OCI-LY7 (cell line): ENCODE data around the gene TTC28. TPM values are rescaled to one million over a fixed set of nuclear protein-coding genes. Genes with fewer than 3 reads are reported as not detected.

Source experiments
- BruUV-seq: library from RNA; stranded (reverse); fragments of 400-500 nt; replicated peaks from 2 replicates; lab custom pipeline; 2021; lab: Mats Ljungman, UMichigan
- CTCF ChIA-PET: fragments of 300-600 bp; sonication (Branson Sonifier 250); formaldehyde crosslinking; loops from one replicate; lab custom pipeline; 2022; ENCODE audit warnings: antibody characterized with exemption; ENCODE audit not compliant: unreplicated experiment; lab: Charles Lee
- POLR2A ChIA-PET: fragments of 300-600 bp; sonication (Branson Sonifier 250); formaldehyde crosslinking; loops from one replicate; lab custom pipeline; 2022; ENCODE audit warnings: antibody characterized with exemption; lab: Charles Lee
- DNase-seq: peaks from one replicate; pipeline ENCODE4 v3.0.0-alpha.2; 2015; ENCODE audit warnings: low spot score
- H2AFZ ChIP-seq: fragments of 200-600 bp; sonication (generic), shearing (Covaris generic); 2 replicates; pipeline ENCODE4 v1.6.1; 2014; ENCODE audit warnings: mild to moderate bottlenecking, antibody characterized with exemption, low read length, moderate library complexity
- H3K27ac ChIP-seq: fragments of 200-600 bp; sonication (generic); 2 replicates; pipeline ENCODE4 v1.5.1; 2014; ENCODE audit warnings: mixed run types, low read depth, mild to moderate bottlenecking, moderate library complexity, low read length, inconsistent platforms; ENCODE audit not compliant: poor library complexity, severe bottlenecking
- H3K36me3 ChIP-seq: fragments of 200-600 bp; sonication (generic); 2 replicates; pipeline ENCODE4 v1.6.1; 2014; ENCODE audit warnings: mild to moderate bottlenecking, antibody characterized with exemption, low read length, moderate library complexity, mixed read lengths; ENCODE audit not compliant: insufficient read depth
- H3K4me1 ChIP-seq: fragments of 200-600 bp; sonication (generic); 2 replicates; pipeline ENCODE4 v1.5.1; 2014; ENCODE audit warnings: mild to moderate bottlenecking, low read length; ENCODE audit not compliant: insufficient read depth, poor library complexity, severe bottlenecking
- H3K4me2 ChIP-seq: fragments of 200-600 bp; sonication (generic); 2 replicates; pipeline ENCODE4 v1.6.1; 2014; ENCODE audit warnings: mild to moderate bottlenecking, low read length
- H3K4me3 ChIP-seq: fragments of 200-600 bp; sonication (generic); 2 replicates; pipeline ENCODE4 v1.5.1; 2014; ENCODE audit warnings: mild to moderate bottlenecking, low read depth, low read length; ENCODE audit not compliant: poor library complexity, severe bottlenecking
- H3K79me2 ChIP-seq: fragments of 200-600 bp; sonication (generic); 2 replicates; pipeline ENCODE4 v1.6.1; 2016; ENCODE audit warnings: low read depth, mild to moderate bottlenecking, low read length, moderate library complexity, mixed read lengths; ENCODE audit not compliant: insufficient read depth
- H3K9me2 ChIP-seq: fragments of 200-600 bp; sonication (generic); 2 replicates; pipeline ENCODE4 v1.6.1; 2016; ENCODE audit warnings: mild to moderate bottlenecking, low read length, mixed read lengths; ENCODE audit not compliant: insufficient read depth
- H3K9me3 ChIP-seq: fragments of 200-600 bp; sonication (generic); 2 replicates; pipeline ENCODE4 v1.6.1; 2014; ENCODE audit warnings: mild to moderate bottlenecking, mixed run types, low read length, mixed read lengths
- H4K20me1 ChIP-seq: fragments of 200-600 bp; sonication (generic); 2 replicates; pipeline ENCODE4 v1.6.1; 2014; ENCODE audit warnings: mild to moderate bottlenecking, antibody characterized with exemption, low read length, moderate library complexity, mixed read lengths; ENCODE audit not compliant: insufficient read depth
- CTCF ChIP-seq: fragments of 200-600 bp; sonication (generic); conservative IDR thresholded peaks from 2 replicates; pipeline ENCODE4 v1.5.1; 2014; ENCODE audit warnings: mild to moderate bottlenecking, antibody characterized with exemption, low read length, moderate library complexity, mixed read lengths
- EZH2phosphoT487 ChIP-seq: fragments of 200-600 bp; sonication (generic); IDR thresholded peaks from 2 replicates; pipeline ENCODE4 v1.6.1; 2018; ENCODE audit warnings: low read depth, borderline replicate concordance, mild to moderate bottlenecking, mixed run types, antibody characterized with exemption, low read length, moderate library complexity, mixed read lengths
- intact Hi-C: fragments of 100-400 bp; cut with micrococcal nuclease; formaldehyde crosslinking; loops from one replicate; pipeline ENCODE4 v1.10.0; 2022; ENCODE audit not compliant: unreplicated experiment
- total RNA-seq, 2 experiments: library from RNA; depleted of rRNA in 1 of 2; stranded (reverse); fragments of >200 nt in 1 of 2; shearing (Covaris generic) in 1 of 2; gene quantifications; 2 replicates each; pipeline ENCODE4 v1.2.3, GENCODE V29; 2014 to 2022

Gene TTC28
- total RNA-seq, 2 experiments from 2014 or later, result under 0.01 to 0.55 TPM

GRCh38 chr22:27990451-27990840 lies 689.2 kb downstream of the TTC28 start:
- intact Hi-C loops, result loop anchor here (2.0 kb wide), 1 partner anchor 802 kb away; no protein-coding TSS in a partner anchor

GRCh38 chr22:27989758-27990450 lies 689.7 kb downstream of the TTC28 start:
- intact Hi-C loops, result loop anchor here (2.0 kb wide), 1 partner anchor 803 kb away; no protein-coding TSS in a partner anchor
- no peak overlapping the region for H2AFZ ChIP-seq
- POLR2A ChIA-PET, result interaction anchor here (1.1 to 1.8 kb wide), 3 partner anchors 11 to 101 kb away, joined by 3 to 7 read pairs (median 3); no protein-coding TSS in a partner anchor
- DNase-seq, result no peak
- H4K20me1 ChIP-seq, result no peaks in the 10 kb centered on the region
- H3K27ac ChIP-seq, result peak overlapping the region; percentile 96
- BruUV-seq, result no TSS peak
- H3K4me3 ChIP-seq, result no peak overlapping the region
- no peaks in the 10 kb centered on the region for H3K36me3 ChIP-seq
- CTCF ChIA-PET, result interaction anchor here (0.6 to 0.9 kb wide), 2 partner anchors 96 to 370 kb away, joined by 3 to 4 read pairs; no protein-coding TSS in a partner anchor
- peaks cover 94% of the 10 kb centered on the region for H3K4me1 ChIP-seq
- no peaks in the 10 kb centered on the region for H3K9me3 ChIP-seq
- H3K79me2 ChIP-seq, result no peaks in the 10 kb centered on the region
- TF ChIP-seq CTCF (no peak), EZH2phosphoT487 (no peak)
- no peaks in the 10 kb centered on the region for H3K9me2 ChIP-seq
- peak overlapping the region; percentile 84 for H3K4me2 ChIP-seq

More at GRCh38 chr22:27990451-27990840, 689.2 kb downstream of the TTC28 start:
- no peaks in the 10 kb centered on the region for H3K36me3 ChIP-seq
- peaks cover 92% of the 10 kb centered on the region for H3K4me1 ChIP-seq
- ChIA-PET POLR2A (interaction anchor here (1.1 to 1.8 kb wide), 2 partner anchors 11 to 15 kb away, joined by 3 to 7 read pairs; no protein-coding TSS in a partner anchor), CTCF (interaction anchor here (0.6 to 0.9 kb wide), 2 partner anchors 97 to 369 kb away, joined by 3 to 4 read pairs; no protein-coding TSS in a partner anchor)
- no peak for TF ChIP-seq CTCF
- TF ChIP-seq EZH2phosphoT487, result no peak
- no peaks in the 10 kb centered on the region for H3K9me2 ChIP-seq
- no peak for DNase-seq
- H2AFZ ChIP-seq, result no peak overlapping the region
- H3K4me3 ChIP-seq, result peak overlapping the region; percentile 47
- BruUV-seq, result no TSS peak
- no peaks in the 10 kb centered on the region for H3K9me3 ChIP-seq
- H4K20me1 ChIP-seq, result no peaks in the 10 kb centered on the region
- H3K27ac ChIP-seq, result peak overlapping the region; percentile 96
- H3K79me2 ChIP-seq, result no peaks in the 10 kb centered on the region
- H3K4me2 ChIP-seq, result peak overlapping the region; percentile 84
